Mesendoderm (in vitro differentiated cells): ENCODE measurements around the gene MORN1.

Experiments used
- DNase-seq: peaks from one replicate; pipeline ENCODE4 v3.0.0; 2013
- H2AK5ac ChIP-seq: 2 replicates; pipeline ENCODE4 v1.6.1; 2013; ENCODE audit warnings: low read length, inconsistent platforms
- H2BK120ac ChIP-seq: 2 replicates; pipeline ENCODE4 v1.6.1; 2013; ENCODE audit warnings: low read depth, mild to moderate bottlenecking, low read length, moderate library complexity, mixed read lengths
- H2BK15ac ChIP-seq: replicated peaks from 2 replicates; pipeline ENCODE4 v1.6.1; 2013; ENCODE audit warnings: low read depth, mild to moderate bottlenecking, moderate library complexity
- H2BK5ac ChIP-seq: 2 replicates; pipeline ENCODE4 v1.6.1; 2013; ENCODE audit warnings: low read length, inconsistent platforms
- H3K18ac ChIP-seq: 2 replicates; pipeline ENCODE4 v1.6.1; 2013; ENCODE audit warnings: mild to moderate bottlenecking, low read length, mixed read lengths
- H3K23ac ChIP-seq: one replicate; pipeline ENCODE4 v1.6.1; 2013; ENCODE audit warnings: low read length
- H3K27ac ChIP-seq: 2 replicates; pipeline ENCODE4 v1.5.1; 2013; ENCODE audit warnings: low read depth, mild to moderate bottlenecking, inconsistent platforms, low read length, moderate library complexity
- H3K27me3 ChIP-seq: 2 replicates; pipeline ENCODE4 v1.6.1; 2013; ENCODE audit warnings: low read length, control low read depth, mild to moderate bottlenecking, inconsistent platforms; ENCODE audit not compliant: insufficient read depth, poor library complexity
- H3K36me3 ChIP-seq: 2 replicates; pipeline ENCODE4 v1.6.1; 2013; ENCODE audit warnings: low read length, inconsistent platforms; ENCODE audit not compliant: control insufficient read depth, insufficient read depth
- H3K4ac ChIP-seq: one replicate; pipeline ENCODE4 v1.6.1; 2013; ENCODE audit warnings: low read depth, mild to moderate bottlenecking, low read length, moderate library complexity
- H3K4me1 ChIP-seq: 2 replicates; pipeline ENCODE4 v1.6.1; 2013; ENCODE audit warnings: low read depth, low read length, inconsistent platforms; ENCODE audit not compliant: control insufficient read depth
- H3K4me2 ChIP-seq: 2 replicates; pipeline ENCODE4 v1.6.1; 2013; ENCODE audit warnings: low read length
- H3K4me3 ChIP-seq: 2 replicates; pipeline ENCODE4 v1.5.1; 2013; ENCODE audit warnings: mild to moderate bottlenecking, low read length
- H3K56ac ChIP-seq: one replicate; pipeline ENCODE4 v1.6.1; 2013; ENCODE audit warnings: low read length
- H3K79me1 ChIP-seq: 2 replicates; pipeline ENCODE4 v1.6.1; 2013; ENCODE audit warnings: low read length, inconsistent platforms
- H3K79me2 ChIP-seq: 2 replicates; pipeline ENCODE4 v1.6.1; 2013; ENCODE audit warnings: mild to moderate bottlenecking, low read length; ENCODE audit not compliant: control insufficient read depth, insufficient read depth
- H3K9ac ChIP-seq: 2 replicates; pipeline ENCODE4 v1.6.1; 2013; ENCODE audit warnings: low read length, inconsistent platforms
- H4K5ac ChIP-seq: one replicate; pipeline ENCODE4 v1.6.1; 2013; ENCODE audit warnings: low read length
- H4K8ac ChIP-seq: one replicate; pipeline ENCODE4 v1.6.1; 2013; ENCODE audit warnings: low read depth, mild to moderate bottlenecking, control low read depth, low read length, moderate library complexity
- WGBS: extraction: QIAGEN DNeasy Blood & Tissue Kit; methylation state at CpG from one replicate; pipeline ENCODE4 v1.1.7; 2013; ENCODE audit warnings: low lambda C conversion rate, missing lambda C conversion rate; ENCODE audit not compliant: insufficient coverage; ENCODE audit errors: extremely low coverage; 5-methylcytosine and 5-hydroxymethylcytosine counted together

Gene MORN1

DNA sequence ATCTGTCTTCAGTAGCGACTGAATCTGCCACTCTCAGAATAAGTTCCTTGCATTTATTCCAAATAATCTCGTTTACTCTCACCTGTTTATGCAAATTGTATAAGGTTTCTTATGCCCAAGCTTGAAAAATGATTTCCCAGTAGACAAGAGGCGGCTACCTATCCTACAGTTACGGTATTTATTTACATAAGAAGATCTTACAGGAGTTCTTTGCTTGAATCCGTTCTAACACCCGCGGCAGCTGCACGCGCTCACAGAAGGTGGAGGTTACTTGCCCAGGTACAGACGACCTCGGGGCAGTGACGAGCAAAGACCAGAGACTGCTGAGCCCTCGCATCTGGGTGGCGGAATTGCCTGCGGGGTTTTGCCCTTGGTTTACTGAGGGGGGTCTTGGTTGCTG lies 83.4 kb downstream of the MORN1 start:
- Histone ChIP-seq H3K4ac (no peak overlapping the region), H3K79me1 (peaks cover 2% of the 10 kb centered on the region), H3K23ac (no peak overlapping the region), H2AK5ac (no peak overlapping the region), H4K5ac (no peak overlapping the region), H3K79me2 (no peaks in the 10 kb centered on the region), H3K4me1 (peaks cover 3% of the 10 kb centered on the region), H3K27me3 (no peaks in the 10 kb centered on the region), H3K27ac (no peak overlapping the region), H2BK120ac (no peak overlapping the region), H3K4me3 (no peak overlapping the region), H3K18ac (no peak overlapping the region), H2BK5ac (no peak overlapping the region), H3K4me2 (no peak overlapping the region), H2BK15ac (no peak overlapping the region), H3K36me3 (peaks cover 11% of the 10 kb centered on the region), H4K8ac (no peak overlapping the region), H3K9ac (no peak overlapping the region), H3K56ac (no peak overlapping the region)
- DNase-seq, result no peak
- no CpG with 5 or more reads among the region's 15 CpGs for WGBS

DNA sequence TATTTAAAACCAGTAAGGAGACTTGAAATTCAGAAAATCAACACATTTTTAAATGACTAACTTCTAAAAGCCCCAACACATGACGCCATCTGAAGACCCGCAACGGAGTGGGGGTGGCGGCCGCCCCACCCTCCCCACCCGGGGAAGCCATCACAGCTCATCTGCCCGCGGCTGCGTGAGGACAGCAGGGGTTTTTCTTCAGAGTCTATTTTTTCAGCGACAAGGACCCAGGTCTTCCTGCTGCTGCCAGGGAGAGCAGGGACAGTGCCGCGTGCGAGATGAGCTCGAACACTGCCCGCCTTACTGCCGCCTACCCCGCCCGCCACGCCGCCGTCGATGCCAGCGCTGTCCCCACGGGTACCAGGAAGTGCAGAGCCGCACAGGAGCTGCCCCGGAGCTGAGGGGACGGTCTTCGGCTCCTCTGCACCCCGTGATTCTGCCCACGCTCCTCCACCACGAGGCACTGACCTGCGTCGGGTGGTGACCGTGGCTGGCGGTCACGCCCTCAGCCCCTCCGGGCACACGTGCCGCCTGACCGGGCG lies 84.2 kb downstream of the MORN1 start:
- H3K79me1 ChIP-seq, result peaks cover 5% of the 10 kb centered on the region
- no CpG with 5 or more reads among the region's 41 CpGs for WGBS
- no peak overlapping the region for H2BK5ac ChIP-seq

GRCh38 chr1:2306151-2306978 lies 85.0 kb downstream of the MORN1 start:
- H3K27ac ChIP-seq, result no peak overlapping the region

More for the DNA sequence above, 84.2 kb downstream of the MORN1 start:
- H2AK5ac ChIP-seq, result no peak overlapping the region
- H4K8ac ChIP-seq, result no peak overlapping the region
- H3K9ac ChIP-seq, result no peak overlapping the region
- DNase-seq, result no peak
- no peaks in the 10 kb centered on the region for H3K27me3 ChIP-seq
- H3K36me3 ChIP-seq, result peaks cover 11% of the 10 kb centered on the region
- no peak overlapping the region for H4K5ac ChIP-seq
- no peak overlapping the region for H3K18ac ChIP-seq
- no peak overlapping the region for H3K4ac ChIP-seq
- no peak overlapping the region for H3K56ac ChIP-seq
- H3K4me2 ChIP-seq, result no peak overlapping the region
- H2BK15ac ChIP-seq, result no peak overlapping the region
- H3K79me2 ChIP-seq, result peaks cover 6% of the 10 kb centered on the region
- H3K23ac ChIP-seq, result no peak overlapping the region
- no peak overlapping the region for H3K27ac ChIP-seq
- no peak overlapping the region for H3K4me3 ChIP-seq
- H3K4me1 ChIP-seq, result peaks cover 3% of the 10 kb centered on the region
- no peak overlapping the region for H2BK120ac ChIP-seq

DNA sequence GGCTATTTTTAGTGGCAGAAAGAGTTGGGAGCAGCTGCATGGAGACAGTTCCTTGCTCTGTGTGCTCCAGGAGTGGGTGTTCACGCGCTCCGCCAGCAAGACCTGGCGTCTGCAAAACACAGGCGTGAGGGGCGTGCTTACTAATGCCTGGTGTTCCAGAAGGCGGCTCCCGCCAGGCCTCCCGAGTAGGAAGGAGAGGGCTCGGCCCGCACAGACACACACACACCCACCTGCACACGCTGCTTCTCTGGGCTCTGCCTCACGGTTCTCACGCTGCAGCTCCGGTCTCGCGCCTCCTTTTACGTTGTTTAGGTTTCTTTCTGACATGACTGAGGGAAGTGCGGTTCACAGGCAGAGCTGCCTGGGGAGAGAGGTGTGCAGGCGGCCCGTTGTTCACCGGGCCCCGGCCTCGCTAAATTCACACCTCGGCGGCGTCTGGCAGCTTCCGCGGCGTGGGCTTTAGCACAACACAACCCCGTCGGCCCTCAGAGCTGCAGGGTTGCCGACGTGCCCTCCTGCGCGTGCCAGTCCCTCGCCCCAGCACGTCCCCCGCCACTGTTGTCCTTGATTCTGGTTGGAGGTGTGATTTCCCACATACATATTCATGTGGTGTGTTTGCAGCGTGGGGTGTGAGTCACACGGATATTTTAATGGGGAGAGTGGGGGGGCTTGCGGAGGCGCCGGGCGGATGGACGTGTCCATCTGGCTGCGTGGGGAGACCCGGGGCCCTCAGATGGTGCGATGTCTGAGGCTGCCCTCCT lies 86.3 kb downstream of the MORN1 start:
- Histone ChIP-seq H2BK120ac (no peak overlapping the region), H3K36me3 (peaks cover 11% of the 10 kb centered on the region), H3K18ac (no peak overlapping the region), H3K27ac (no peak overlapping the region), H3K56ac (no peak overlapping the region), H2BK15ac (no peak overlapping the region), H3K4me2 (no peak overlapping the region), H3K4ac (no peak overlapping the region), H3K27me3 (no peaks in the 10 kb centered on the region), H2AK5ac (no peak overlapping the region), H3K4me1 (no peaks in the 10 kb centered on the region), H4K8ac (no peak overlapping the region), H3K23ac (no peak overlapping the region), H4K5ac (no peak overlapping the region), H3K79me1 (peaks cover 12% of the 10 kb centered on the region), H3K79me2 (peaks cover 25% of the 10 kb centered on the region), H3K9ac (no peak overlapping the region), H2BK5ac (no peak overlapping the region), H3K4me3 (no peak overlapping the region)
- WGBS, result no CpG with 5 or more reads among the region's 49 CpGs
- no peak for DNase-seq

More at GRCh38 chr1:2306151-2306978, 85.0 kb downstream of the MORN1 start:
- Histone ChIP-seq H3K4me2 (no peak overlapping the region), H2BK15ac (no peak overlapping the region), H3K79me1 (peaks cover 8% of the 10 kb centered on the region), H4K5ac (no peak overlapping the region), H3K4me1 (no peaks in the 10 kb centered on the region), H3K9ac (no peak overlapping the region), H3K23ac (no peak overlapping the region), H3K56ac (peak overlapping the region; percentile 25), H2BK120ac (no peak overlapping the region), H3K4ac (no peak overlapping the region), H2BK5ac (no peak overlapping the region), H4K8ac (no peak overlapping the region), H3K36me3 (peaks cover 11% of the 10 kb centered on the region), H2AK5ac (no peak overlapping the region), H3K4me3 (no peak overlapping the region), H3K27me3 (no peaks in the 10 kb centered on the region), H3K18ac (no peak overlapping the region), H3K79me2 (peaks cover 12% of the 10 kb centered on the region)
- WGBS, result no CpG with 5 or more reads among the region's 81 CpGs
- peak; percentile 45 for DNase-seq

- H3K27ac ChIP-seq, result no peak overlapping the region
- H2BK5ac ChIP-seq, result no peak overlapping the region
- H4K8ac ChIP-seq, result no peak overlapping the region
- H3K56ac ChIP-seq, result no peak overlapping the region
- no peak overlapping the region for H4K5ac ChIP-seq
- H3K4me2 ChIP-seq, result no peak overlapping the region
- no peak overlapping the region for H3K9ac ChIP-seq
- H3K4ac ChIP-seq, result no peak overlapping the region
- no peak overlapping the region for H2BK15ac ChIP-seq
- H3K79me1 ChIP-seq, result peaks cover 18% of the 10 kb centered on the region
- WGBS, result no CpG with 5 or more reads among the region's 22 CpGs
- peaks cover 11% of the 10 kb centered on the region for H3K36me3 ChIP-seq
- H3K27me3 ChIP-seq, result no peaks in the 10 kb centered on the region
- no peak overlapping the region for H3K23ac ChIP-seq
- no peak overlapping the region for H3K18ac ChIP-seq
- DNase-seq, result no peak
- H2AK5ac ChIP-seq, result no peak overlapping the region
- peaks cover 7% of the 10 kb centered on the region for H3K4me1 ChIP-seq
- H2BK120ac ChIP-seq, result no peak overlapping the region
- no peak overlapping the region for H3K4me3 ChIP-seq
- peaks cover 33% of the 10 kb centered on the region for H3K79me2 ChIP-seq
Measured at GRCh38 chr1:2304282-2304681, 87.1 kb downstream of the MORN1 start.
